A549 (cell line): Measurements from ENCODE around the gene PXK.

Experiments
- NFE2L2 ChIP-seq: fragments of 150-350 bp; conservative IDR thresholded peaks from 2 replicates; pipeline ENCODE4 v1.6.1; 2014; ENCODE audit warnings: low read length
- POLR2A ChIP-seq: IDR thresholded peaks from 2 replicates; pipeline ENCODE4 v1.6.1; 2012; ENCODE audit warnings: mild to moderate bottlenecking, low read length
- REST ChIP-seq: fragments of 200-600 bp; sonication (generic); IDR thresholded peaks from 2 replicates; pipeline ENCODE4 v1.6.1; 2016; ENCODE audit warnings: antibody characterized with exemption, mild to moderate bottlenecking, moderate library complexity
- RFX5 ChIP-seq: fragments of 450-650 bp; IDR thresholded peaks from 2 replicates; pipeline ENCODE4 v1.7.1; 2014; ENCODE audit warnings: antibody characterized with exemption, mild to moderate bottlenecking, moderate library complexity
- TF ChIP-seq, protein P1 (sequence below): fragments of >200 bp; sonication (Bioruptor Twin); formaldehyde crosslinking; IDR thresholded peaks from 3 replicates; pipeline ENCODE4 v1.5.1; 2016

DNA sequence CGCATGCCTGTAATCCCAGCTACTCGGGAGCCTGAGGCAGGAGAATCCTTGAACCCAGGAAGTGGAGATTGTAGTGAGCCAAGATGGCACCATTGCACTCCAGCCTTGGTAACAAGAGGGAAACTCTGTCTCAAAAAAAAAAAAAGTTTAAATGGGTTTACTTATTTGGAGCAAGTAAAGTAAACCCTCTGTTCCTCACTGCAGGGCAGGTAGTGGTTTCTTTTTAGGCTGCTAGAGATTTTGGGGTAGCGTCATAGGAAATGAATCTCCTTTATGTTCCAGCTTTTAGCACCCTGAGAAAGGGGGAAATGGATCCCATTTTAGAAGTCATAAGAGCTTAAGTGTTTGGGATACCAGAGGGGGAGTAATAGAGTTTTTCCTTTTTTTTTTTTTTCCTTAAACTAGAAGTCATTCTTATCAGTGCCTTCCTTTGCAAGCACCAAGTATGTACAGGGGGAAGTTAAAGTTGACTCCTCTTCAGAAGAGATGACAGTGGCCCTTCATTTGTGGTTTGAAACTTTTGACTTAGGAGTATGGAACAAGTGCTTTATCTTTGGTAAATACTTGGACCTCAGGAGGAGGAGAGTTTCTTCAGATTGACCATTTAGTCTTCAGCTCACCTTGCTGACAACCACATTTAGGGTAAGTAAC, 8.0 kb downstream of the PXK start:
- TF ChIP-seq POLR2A = no peak
- TF ChIP-seq, protein P1, sequence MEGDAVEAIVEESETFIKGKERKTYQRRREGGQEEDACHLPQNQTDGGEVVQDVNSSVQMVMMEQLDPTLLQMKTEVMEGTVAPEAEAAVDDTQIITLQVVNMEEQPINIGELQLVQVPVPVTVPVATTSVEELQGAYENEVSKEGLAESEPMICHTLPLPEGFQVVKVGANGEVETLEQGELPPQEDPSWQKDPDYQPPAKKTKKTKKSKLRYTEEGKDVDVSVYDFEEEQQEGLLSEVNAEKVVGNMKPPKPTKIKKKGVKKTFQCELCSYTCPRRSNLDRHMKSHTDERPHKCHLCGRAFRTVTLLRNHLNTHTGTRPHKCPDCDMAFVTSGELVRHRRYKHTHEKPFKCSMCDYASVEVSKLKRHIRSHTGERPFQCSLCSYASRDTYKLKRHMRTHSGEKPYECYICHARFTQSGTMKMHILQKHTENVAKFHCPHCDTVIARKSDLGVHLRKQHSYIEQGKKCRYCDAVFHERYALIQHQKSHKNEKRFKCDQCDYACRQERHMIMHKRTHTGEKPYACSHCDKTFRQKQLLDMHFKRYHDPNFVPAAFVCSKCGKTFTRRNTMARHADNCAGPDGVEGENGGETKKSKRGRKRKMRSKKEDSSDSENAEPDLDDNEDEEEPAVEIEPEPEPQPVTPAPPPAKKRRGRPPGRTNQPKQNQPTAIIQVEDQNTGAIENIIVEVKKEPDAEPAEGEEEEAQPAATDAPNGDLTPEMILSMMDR = no peak
- TF ChIP-seq NFE2L2 = no peak
- no peak for TF ChIP-seq RFX5
- TF ChIP-seq REST = no peak
